Astrocyte (in vitro differentiated cells and primary cell): ENCODE results near the gene KRTAP24-1.

ENCODE experiments used
- EZH2 ChIP-seq: IDR thresholded peaks from 2 replicates; pipeline ENCODE4 v1.6.1; 2012; ENCODE audit warnings: mild to moderate bottlenecking, low read length, inconsistent platforms; ENCODE audit not compliant: insufficient read depth
- TF ChIP-seq, protein P1 (sequence below): IDR thresholded peaks from 2 replicates; pipeline ENCODE4 v1.5.1; 2011; ENCODE audit warnings: low read depth, mild to moderate bottlenecking, inconsistent platforms, low read length, moderate library complexity; ENCODE audit not compliant: insufficient read depth

DNA sequence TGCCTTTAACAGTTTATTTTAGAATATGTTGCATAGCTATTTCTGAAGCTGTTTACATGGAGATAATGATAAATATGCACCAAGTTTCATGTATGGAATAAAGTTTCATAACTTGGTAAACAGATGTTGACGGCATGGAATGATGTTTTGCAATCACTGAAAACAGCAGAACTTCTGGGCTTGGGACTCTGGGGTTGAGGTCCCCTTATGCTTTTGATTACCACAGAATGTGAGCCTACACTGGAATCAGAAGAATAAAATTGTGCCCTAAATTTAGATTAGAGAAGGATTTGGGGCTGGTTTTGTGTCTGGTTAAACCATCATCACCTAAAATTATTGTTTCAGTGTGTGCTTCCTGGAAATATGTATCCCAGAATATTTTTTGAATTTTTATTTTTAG is 11.1 kb downstream of the KRTAP24-1 start:
- TF ChIP-seq, protein P1, sequence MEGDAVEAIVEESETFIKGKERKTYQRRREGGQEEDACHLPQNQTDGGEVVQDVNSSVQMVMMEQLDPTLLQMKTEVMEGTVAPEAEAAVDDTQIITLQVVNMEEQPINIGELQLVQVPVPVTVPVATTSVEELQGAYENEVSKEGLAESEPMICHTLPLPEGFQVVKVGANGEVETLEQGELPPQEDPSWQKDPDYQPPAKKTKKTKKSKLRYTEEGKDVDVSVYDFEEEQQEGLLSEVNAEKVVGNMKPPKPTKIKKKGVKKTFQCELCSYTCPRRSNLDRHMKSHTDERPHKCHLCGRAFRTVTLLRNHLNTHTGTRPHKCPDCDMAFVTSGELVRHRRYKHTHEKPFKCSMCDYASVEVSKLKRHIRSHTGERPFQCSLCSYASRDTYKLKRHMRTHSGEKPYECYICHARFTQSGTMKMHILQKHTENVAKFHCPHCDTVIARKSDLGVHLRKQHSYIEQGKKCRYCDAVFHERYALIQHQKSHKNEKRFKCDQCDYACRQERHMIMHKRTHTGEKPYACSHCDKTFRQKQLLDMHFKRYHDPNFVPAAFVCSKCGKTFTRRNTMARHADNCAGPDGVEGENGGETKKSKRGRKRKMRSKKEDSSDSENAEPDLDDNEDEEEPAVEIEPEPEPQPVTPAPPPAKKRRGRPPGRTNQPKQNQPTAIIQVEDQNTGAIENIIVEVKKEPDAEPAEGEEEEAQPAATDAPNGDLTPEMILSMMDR, result no peak
- no peak for TF ChIP-seq EZH2
